GM12874 (cell line): ENCODE data around the gene EPB41L2.

Experiments
- TF ChIP-seq, protein P1 (sequence below): IDR thresholded peaks from 2 replicates; pipeline ENCODE4 v1.5.1; 2011; ENCODE audit warnings: low read depth, mild to moderate bottlenecking, control low read depth, low read length, moderate library complexity; ENCODE audit not compliant: insufficient read depth

Gene EPB41L2

DNA sequence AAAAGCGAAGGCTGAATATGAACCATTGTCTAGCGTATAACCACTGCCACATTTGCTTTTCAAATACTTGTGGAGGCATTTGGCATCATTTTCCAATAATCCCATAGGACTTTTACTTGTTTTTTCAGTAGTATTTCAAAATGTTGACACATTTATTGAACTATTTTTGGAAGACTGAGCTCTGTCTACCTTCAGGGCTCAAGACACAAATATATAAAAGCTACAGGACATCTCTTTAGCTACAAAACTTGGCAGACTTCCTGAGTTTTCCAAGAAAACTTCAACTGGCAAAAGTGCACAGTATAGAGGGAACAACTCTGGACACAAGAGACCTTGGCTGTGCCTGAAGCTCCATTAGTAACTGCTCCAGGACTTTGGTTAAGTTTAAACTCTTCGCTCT is 13.4 kb downstream of the EPB41L2 start:
- TF ChIP-seq, protein P1, sequence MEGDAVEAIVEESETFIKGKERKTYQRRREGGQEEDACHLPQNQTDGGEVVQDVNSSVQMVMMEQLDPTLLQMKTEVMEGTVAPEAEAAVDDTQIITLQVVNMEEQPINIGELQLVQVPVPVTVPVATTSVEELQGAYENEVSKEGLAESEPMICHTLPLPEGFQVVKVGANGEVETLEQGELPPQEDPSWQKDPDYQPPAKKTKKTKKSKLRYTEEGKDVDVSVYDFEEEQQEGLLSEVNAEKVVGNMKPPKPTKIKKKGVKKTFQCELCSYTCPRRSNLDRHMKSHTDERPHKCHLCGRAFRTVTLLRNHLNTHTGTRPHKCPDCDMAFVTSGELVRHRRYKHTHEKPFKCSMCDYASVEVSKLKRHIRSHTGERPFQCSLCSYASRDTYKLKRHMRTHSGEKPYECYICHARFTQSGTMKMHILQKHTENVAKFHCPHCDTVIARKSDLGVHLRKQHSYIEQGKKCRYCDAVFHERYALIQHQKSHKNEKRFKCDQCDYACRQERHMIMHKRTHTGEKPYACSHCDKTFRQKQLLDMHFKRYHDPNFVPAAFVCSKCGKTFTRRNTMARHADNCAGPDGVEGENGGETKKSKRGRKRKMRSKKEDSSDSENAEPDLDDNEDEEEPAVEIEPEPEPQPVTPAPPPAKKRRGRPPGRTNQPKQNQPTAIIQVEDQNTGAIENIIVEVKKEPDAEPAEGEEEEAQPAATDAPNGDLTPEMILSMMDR, result no peak

DNA sequence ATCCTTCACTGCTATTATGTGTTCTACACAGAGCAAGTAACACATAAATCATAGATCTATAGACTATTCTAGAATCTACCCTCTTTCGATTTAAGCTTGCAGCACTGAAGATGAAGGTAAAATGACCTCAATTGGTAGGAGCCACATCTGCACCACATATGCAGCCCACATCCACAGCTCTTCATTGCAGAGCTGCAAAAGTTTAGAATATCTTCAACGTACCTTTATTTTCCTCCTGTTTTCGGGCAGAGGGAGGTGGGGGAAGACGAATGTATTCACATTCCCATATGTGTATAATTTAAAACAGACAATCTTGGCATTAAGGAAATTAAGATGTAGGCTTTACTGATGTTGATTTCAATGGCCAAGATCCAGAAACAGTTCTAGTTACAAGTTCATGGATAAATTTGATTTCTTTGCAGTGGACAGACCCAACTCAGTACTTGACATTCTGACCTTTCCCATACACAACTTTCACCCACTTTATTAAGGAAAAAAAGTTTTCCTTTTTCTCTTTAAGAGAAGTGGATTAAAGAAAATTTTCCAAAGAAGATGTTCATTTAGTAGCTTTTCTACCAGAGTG is 14.0 kb downstream of the EPB41L2 start:
- TF ChIP-seq, protein P1, result no peak

DNA sequence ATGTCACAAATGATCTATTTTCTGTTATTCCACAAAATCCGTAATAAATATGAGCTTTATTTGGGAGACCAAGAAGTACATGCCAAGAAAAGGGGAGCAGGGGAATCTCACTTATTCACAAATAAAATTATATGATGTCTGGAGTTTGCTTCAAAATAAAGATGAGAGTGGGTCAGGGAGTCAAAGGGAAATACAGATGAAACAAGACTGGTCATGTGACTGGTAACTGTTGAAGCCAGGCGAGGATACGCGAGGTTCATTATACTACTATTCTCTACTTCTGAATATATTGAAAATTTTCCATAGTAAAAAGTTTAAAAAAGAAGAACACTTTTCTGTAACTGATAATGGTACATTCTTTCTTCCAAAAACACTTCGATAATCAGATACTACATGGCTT is 14.6 kb downstream of the EPB41L2 start:
- TF ChIP-seq, protein P1, result no peak

DNA sequence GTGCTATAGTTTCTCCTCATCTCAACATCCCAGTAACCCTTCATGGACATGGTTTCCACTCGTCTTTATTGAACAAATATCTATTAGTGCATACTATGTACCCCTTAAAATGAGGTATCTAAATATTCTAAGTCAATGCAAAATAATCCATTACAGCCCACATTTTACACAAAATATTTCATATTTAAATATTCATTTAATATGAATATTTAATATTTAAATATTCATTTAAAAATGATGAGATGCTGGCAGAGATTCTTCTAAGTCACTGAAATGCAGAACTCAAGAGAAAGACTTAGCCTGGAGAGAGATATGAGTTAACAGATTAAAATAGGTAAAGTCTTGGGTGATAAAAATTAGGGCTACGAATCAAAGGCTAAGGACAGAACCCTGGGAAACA is 17.9 kb downstream of the EPB41L2 start:
- TF ChIP-seq, protein P1, result no peak

DNA sequence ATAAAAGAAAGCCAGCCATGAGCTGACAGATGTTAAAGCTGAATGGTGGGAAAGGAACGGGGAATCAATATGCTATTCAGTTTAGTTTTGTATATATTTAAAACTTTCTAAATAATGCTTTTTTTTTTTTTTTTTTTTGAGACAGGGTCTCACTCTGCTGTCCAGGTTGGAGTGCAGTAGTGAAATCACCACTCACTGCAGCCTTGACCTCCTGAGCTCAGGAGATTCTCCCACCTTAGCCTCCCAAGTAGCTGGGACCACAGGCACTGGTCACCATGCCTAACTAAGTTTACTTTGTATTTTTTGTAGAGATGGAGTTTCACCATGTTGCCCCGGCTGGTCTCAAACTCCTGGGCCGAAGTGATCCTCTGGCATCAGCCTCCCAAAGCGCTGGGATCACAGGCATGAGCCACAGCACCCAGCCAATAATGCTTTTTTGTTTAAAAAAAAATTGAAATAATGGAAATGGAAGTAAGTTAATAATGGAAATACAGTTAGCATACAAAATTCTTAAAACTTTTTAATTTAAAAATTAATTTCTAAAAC is 19.1 kb downstream of the EPB41L2 start:
- TF ChIP-seq, protein P1, result no peak

DNA sequence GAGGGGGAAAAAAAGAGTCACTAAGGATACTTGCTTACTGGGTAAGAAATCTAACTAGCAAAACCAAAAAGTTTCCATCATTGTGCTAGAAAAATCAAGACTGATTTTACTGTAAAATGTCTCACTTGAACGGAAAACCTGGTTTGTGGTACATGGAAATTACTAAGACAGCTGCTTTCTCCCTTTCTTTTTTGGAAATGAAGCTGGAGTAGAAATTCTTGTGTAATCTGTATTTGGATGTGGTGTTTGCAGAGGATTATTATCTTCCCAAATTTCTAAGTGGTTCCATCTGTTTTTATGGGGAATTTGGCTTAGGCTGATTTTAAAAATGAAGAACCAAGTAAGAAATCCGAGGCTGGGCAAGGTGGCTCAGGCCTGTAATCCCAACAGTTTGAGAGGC is 20.4 kb downstream of the EPB41L2 start:
- TF ChIP-seq, protein P1, result no peak

DNA sequence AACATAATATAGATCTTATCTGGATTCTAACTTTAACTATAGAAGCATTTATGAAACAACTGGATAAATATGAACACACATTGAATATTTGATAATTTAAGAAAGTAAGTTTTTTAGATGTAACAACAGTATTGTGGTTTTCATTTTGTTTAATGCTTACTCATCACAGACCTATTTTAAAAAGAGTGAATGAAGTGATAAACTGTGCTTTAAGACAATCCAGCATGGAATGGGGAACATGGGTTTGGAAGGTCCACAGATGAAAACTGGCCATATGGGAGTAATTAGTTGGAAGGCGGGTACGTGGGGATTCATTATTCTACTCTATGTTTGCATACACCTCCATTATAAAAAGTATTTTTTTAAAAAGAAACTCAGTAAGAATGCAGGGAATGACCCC is 21.2 kb downstream of the EPB41L2 start:
- TF ChIP-seq, protein P1, result no peak

DNA sequence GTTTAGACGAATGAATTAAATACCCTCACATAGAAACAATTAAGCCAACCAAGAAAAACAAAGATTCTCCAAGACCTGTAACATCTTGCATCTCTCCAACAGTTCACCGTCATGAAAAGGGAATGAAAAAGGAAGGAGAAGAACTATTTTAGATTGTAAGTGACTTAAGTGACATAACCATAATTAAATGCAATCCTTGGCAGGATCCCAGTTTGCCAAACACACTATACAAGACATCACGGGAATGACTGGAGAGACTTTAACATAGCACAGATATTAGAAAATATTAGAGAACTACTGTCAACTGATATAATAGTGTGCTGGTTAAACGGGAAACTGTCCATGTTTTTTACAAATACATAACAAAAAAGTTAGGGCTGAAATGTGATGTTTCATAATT is 22.2 kb downstream of the EPB41L2 start:
- TF ChIP-seq, protein P1, result no peak
